K562 (cell line): Measurements from ENCODE around the gene DYNC1H1. TPM values are rescaled to one million over a fixed set of nuclear protein-coding genes. Genes with fewer than 3 reads are reported as not detected.

ENCODE experiments used
- ARID3B ChIP-seq: fragments of 250-450 bp; sonication (Bioruptor Pico); IDR thresholded peaks from 2 replicates; pipeline ENCODE4 v1.4.0; 2020; ENCODE audit warnings: borderline replicate concordance
- CHD1 ChIP-seq: fragments of 200-600 bp; sonication (generic); IDR thresholded peaks from one replicate; pipeline ENCODE4 v1.6.1; 2012; ENCODE audit warnings: mild to moderate bottlenecking, moderate library complexity, low read length, inconsistent platforms
- COPS2 ChIP-seq: fragments of 450-650 bp; conservative IDR thresholded peaks from 2 replicates; pipeline ENCODE4 v1.6.1; 2016; ENCODE audit warnings: mild to moderate bottlenecking, moderate library complexity
- FOSL1 ChIP-seq: fragments of 200-800 bp; sonication (Bioruptor generic); conservative IDR thresholded peaks from 2 replicates; pipeline ENCODE4 v1.6.1; 2016; ENCODE audit warnings: missing genetic modification characterization, missing compliant biosample characterization
- GABPA ChIP-seq: fragments of 200-800 bp; sonication (Bioruptor generic); conservative IDR thresholded peaks from 2 replicates; pipeline ENCODE4 v1.6.1; 2016; ENCODE audit warnings: low read depth, missing genetic modification characterization, missing compliant biosample characterization
- JUND ChIP-seq, 2 experiments: IDR thresholded peaks; 2 replicates in 1 of 2; 3 replicates in 1 of 2; pipeline ENCODE4 v1.6.1; 2011; ENCODE audit warnings: borderline replicate concordance in 2 of 2, low read depth in 2 of 2, low read length in 2 of 2, improper control_type of control experiment in 1 of 2, missing biosample characterization in 1 of 2, missing genetic modification characterization in 1 of 2, missing genetic modification reagents in 1 of 2
- MCM2 ChIP-seq: fragments of 450-650 bp; IDR thresholded peaks from 2 replicates; pipeline ENCODE4 v1.6.1; 2017; ENCODE audit warnings: low read depth, mild to moderate bottlenecking
- NFYB ChIP-seq: IDR thresholded peaks from 2 replicates; pipeline ENCODE4 v1.6.1; 2011; ENCODE audit warnings: mild to moderate bottlenecking, moderate library complexity; ENCODE audit not compliant: insufficient read length; ENCODE audit errors: extremely low read depth
- NONO ChIP-seq, 2 experiments: fragments of 200-400 bp in 1 of 2; fragments of 450-650 bp in 1 of 2; formaldehyde crosslinking in 1 of 2; IDR thresholded peaks; 2 replicates each; pipeline ENCODE4 v1.6.1; 2017; ENCODE audit warnings: low read depth in 2 of 2, mild to moderate bottlenecking in 2 of 2, moderate library complexity in 2 of 2, low read length in 1 of 2
- PATZ1 ChIP-seq: fragments of 250-450 bp; sonication (Bioruptor Pico); IDR thresholded peaks from 2 replicates; pipeline ENCODE4 v1.5.0; 2020; ENCODE audit warnings: mild to moderate bottlenecking, borderline replicate concordance
- PML ChIP-seq: IDR thresholded peaks from 2 replicates; pipeline ENCODE4 v1.6.1; 2012; ENCODE audit warnings: low read length, inconsistent platforms
- POLR2A ChIP-seq: fragments of 450-650 bp; conservative IDR thresholded peaks from 2 replicates; pipeline ENCODE4 v1.6.1; 2016
- POLR2B ChIP-seq: fragments of 450-650 bp; IDR thresholded peaks from 2 replicates; pipeline ENCODE4 v1.6.1; 2018; ENCODE audit warnings: low read depth; ENCODE audit not compliant: partially characterized antibody
- RREB1 ChIP-seq: fragments of 250-450 bp; sonication (Bioruptor Pico); IDR thresholded peaks from 2 replicates; pipeline ENCODE4 v1.4.0; 2020
- ZNF224 ChIP-seq: sonication (generic); formaldehyde crosslinking; IDR thresholded peaks from 2 replicates; pipeline ENCODE4 v1.8.0; 2022; ENCODE audit warnings: mild to moderate bottlenecking, missing genetic modification reagents
- ZNF232 ChIP-seq: sonication (generic); formaldehyde crosslinking; IDR thresholded peaks from 2 replicates; pipeline ENCODE4 v1.8.0; 2022; ENCODE audit warnings: mild to moderate bottlenecking, missing genetic modification reagents
- ZNF507 ChIP-seq: conservative IDR thresholded peaks from 2 replicates; pipeline ENCODE4 v1.6.1; 2017; ENCODE audit warnings: missing genetic modification characterization, missing compliant biosample characterization
- ZNF639 ChIP-seq, 2 experiments: fragments of 200-800 bp in 1 of 2; sonication (Bioruptor generic) in 1 of 2; sonication (generic) in 1 of 2; formaldehyde crosslinking in 1 of 2; IDR thresholded peaks in 1 of 2; conservative IDR thresholded peaks in 1 of 2; 2 replicates each; pipeline versions ENCODE4 v1.5.0 to v1.6.1; 2016 to 2020; ENCODE audit warnings: missing compliant biosample characterization in 1 of 2, missing genetic modification characterization in 1 of 2, missing genetic modification reagents in 1 of 2
- polyA plus RNA-seq, 8 experiments: library from polyadenylated mRNA; depleted of rRNA in 4 of 8; stranded (reverse) in 5 of 8; unstranded in 3 of 8; fragments of >200 nt; fragmentation: Nextera tagmentation in 2 of 8; fragmentation: Illumina TruSeq in 1 of 8; extraction: Ambion mirVana in 2 of 8; extraction: Trizol in 1 of 8; gene quantifications; 2 replicates each; pipeline versions ENCODE4 v1.2.1 to v1.2.3, GENCODE V29; 2011 to 2014; ENCODE audit warnings: inconsistent platforms in 1 of 8, missing spikeins in 1 of 8
- total RNA-seq, 7 experiments: library from RNA; depleted of rRNA in 6 of 7; stranded (reverse); fragments of >200 nt in 6 of 7; fragmentation: Illumina TruSeq in 2 of 7; extraction: Trizol in 2 of 7; gene quantifications; 2 replicates each; pipeline versions ENCODE4 v1.2.1 to v1.2.3, GENCODE V29; 2011 to 2021; ENCODE audit warnings: low replicate concordance in 1 of 7

The DYNC1H1 gene
- total and polyA plus RNA-seq, 9 of the 15 experiments (the other 6 are each of a cell fraction or from before 2014, with no cell fraction given): 31.9 to 335 (median 115) TPM

- TF ChIP-seq RREB1 (CRISPR knock-in tag) (no peak), PATZ1 (CRISPR knock-in tag) (no peak), GABPA (tag) (no peak), ZNF639 (CRISPR knock-in tag; conservative IDR thresholded peaks at IDR 0.05 in 1 of 2, IDR thresholded peaks at IDR 0.05 in 1 of 2) (no peak), MCM2 (no peak), ARID3B (CRISPR knock-in tag) (no peak), ZNF224 (CRISPR knock-in tag) (no peak), JUND (IDR thresholded peaks at IDR 0.05; ENCODE audit: borderline replicate concordance, low read depth, low read length) (peak; percentile 35; the same call in 1 of the 2 replicates), JUND (tag; IDR thresholded peaks at IDR 0.05; ENCODE audit: borderline replicate concordance, low read depth, low read length) (peak; percentile 48; the same call in 2 of the 3 replicates), FOSL1 (0 out of 2 replicates have a peak, but pooled peaks have one; percentile 29), POLR2A (no peak), NFYB (no peak), CHD1 (no peak), ZNF507 (tag) (no peak), PML (no peak), COPS2 (no peak), NONO (IDR thresholded peaks at IDR 0.05; ENCODE audit: low read depth in 2 of 2, low read length in 1 of 2) (no peak), POLR2B (no peak), ZNF232 (no peak)
Measured at GRCh38 chr14:101962503-101962874, 1.9 kb upstream of the DYNC1H1 start (continued).
